Ascending aorta (tissue), 2 donors: ENCODE results near the gene PLAAT1. TPM values are rescaled to one million over a fixed set of nuclear protein-coding genes. Genes with fewer than 3 reads are reported as not detected.

ENCODE experiments used
- DNase-seq, 2 donors: peaks; one replicate each; pipeline ENCODE4 v3.0.0-alpha.2; 2019; ENCODE audit warnings: low spot score in 2 of 2
- H3K27ac ChIP-seq, 2 donors: fragments of 200-600 bp; sonication (generic); one replicate each; pipeline ENCODE4 v1.5.1; 2016 to 2017; ENCODE audit warnings: mild to moderate bottlenecking in 1 of 2
- H3K27me3 ChIP-seq: fragments of 200-600 bp; sonication (generic); one replicate; pipeline ENCODE4 v1.5.1; 2017
- H3K36me3 ChIP-seq, 2 donors: fragments of 200-600 bp; sonication (generic); one replicate each; pipeline ENCODE4 v1.5.1; 2016
- H3K4me1 ChIP-seq, 2 donors: fragments of 200-600 bp; sonication (generic); one replicate each; pipeline ENCODE4 v1.5.1; 2016 to 2017; ENCODE audit warnings: mild to moderate bottlenecking in 1 of 2
- H3K4me3 ChIP-seq, 2 donors: fragments of 200-600 bp; sonication (generic); one replicate each; pipeline ENCODE4 v1.5.1; 2016 to 2017; ENCODE audit warnings: mild to moderate bottlenecking in 1 of 2
- H3K9me3 ChIP-seq, 2 donors: fragments of 200-600 bp; sonication (generic); one replicate each; pipeline ENCODE4 v1.5.1; 2016
- intact Hi-C: fragments of 100-400 bp; cut with DNase I; formaldehyde crosslinking; loops from one replicate; pipeline ENCODE4 v1.15.1; 2023
- total RNA-seq: library from RNA; depleted of rRNA; stranded (reverse); fragments of >200 nt; gene quantifications from one replicate; pipeline ENCODE4 v1.1.0, GENCODE V29; 2016
- TF ChIP-seq, protein P1 (sequence below), 3 experiments: fragments of 200-600 bp in 2 of 3; fragments of 450-650 bp in 1 of 3; sonication (generic) in 2 of 3; IDR thresholded peaks; one replicate each; pipeline ENCODE4 v1.5.1; 2016 to 2019; ENCODE audit warnings: antibody characterized with exemption in 3 of 3, mild to moderate bottlenecking in 1 of 3, moderate library complexity in 1 of 3

The PLAAT1 gene
- total RNA-seq, 1 donor from 2014 or later, result not detected

DNA sequence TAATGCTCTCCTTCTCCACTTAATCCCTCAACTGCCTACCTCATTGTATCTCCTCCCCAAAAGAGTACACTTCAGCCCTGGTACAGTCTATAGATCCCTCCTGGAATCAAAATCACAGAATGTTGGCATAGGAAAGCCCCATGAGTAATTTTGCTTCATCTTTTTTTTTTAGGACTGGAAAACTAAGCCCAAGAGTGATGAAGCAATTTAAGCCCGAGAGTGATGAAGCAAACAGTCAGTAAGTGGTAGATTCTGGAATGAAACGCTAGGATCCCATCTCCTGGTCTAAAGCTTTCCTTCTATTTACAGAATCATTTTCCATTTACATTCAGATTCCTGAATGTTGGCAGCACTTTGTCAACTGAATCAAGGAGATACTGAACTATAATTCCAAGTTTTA lies 29.8 kb upstream of the PLAAT1 start:
- DNase-seq, result no peak
- no peak overlapping the region for H3K27ac ChIP-seq
- no peaks in the 10 kb centered on the region for H3K4me1 ChIP-seq
- intact Hi-C loops, result no loop called here
- H3K4me3 ChIP-seq, result no peak overlapping the region
- TF ChIP-seq, protein P1, sequence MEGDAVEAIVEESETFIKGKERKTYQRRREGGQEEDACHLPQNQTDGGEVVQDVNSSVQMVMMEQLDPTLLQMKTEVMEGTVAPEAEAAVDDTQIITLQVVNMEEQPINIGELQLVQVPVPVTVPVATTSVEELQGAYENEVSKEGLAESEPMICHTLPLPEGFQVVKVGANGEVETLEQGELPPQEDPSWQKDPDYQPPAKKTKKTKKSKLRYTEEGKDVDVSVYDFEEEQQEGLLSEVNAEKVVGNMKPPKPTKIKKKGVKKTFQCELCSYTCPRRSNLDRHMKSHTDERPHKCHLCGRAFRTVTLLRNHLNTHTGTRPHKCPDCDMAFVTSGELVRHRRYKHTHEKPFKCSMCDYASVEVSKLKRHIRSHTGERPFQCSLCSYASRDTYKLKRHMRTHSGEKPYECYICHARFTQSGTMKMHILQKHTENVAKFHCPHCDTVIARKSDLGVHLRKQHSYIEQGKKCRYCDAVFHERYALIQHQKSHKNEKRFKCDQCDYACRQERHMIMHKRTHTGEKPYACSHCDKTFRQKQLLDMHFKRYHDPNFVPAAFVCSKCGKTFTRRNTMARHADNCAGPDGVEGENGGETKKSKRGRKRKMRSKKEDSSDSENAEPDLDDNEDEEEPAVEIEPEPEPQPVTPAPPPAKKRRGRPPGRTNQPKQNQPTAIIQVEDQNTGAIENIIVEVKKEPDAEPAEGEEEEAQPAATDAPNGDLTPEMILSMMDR (IDR thresholded peaks at IDR 0.05), result no peak
- no peaks in the 10 kb centered on the region for H3K36me3 ChIP-seq
- H3K9me3 ChIP-seq, result no peaks in the 10 kb centered on the region
- no peaks in the 10 kb centered on the region for H3K27me3 ChIP-seq

DNA sequence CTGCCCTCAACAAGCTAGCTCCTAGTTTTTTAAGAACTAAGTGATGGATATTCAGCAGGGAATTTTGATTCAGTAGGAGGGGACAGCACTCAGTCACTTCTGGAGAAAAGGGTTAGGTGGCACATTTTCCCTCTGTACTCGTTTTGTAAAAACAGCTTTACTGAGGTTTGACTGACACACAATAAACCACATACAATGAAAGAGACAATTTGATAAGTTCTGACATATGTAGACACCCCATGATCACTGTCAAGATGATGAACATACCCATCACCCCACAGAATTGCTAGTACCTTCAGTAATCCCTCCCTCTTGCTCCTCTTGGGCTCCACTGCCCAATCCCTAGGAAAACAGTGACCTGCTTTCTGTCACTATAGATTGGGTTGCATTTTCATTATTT lies 29.0 kb upstream of the PLAAT1 start:
- no peak for DNase-seq
- intact Hi-C loops, result no loop called here
- no peaks in the 10 kb centered on the region for H3K27me3 ChIP-seq
- H3K9me3 ChIP-seq, result no peaks in the 10 kb centered on the region
- TF ChIP-seq, protein P1 (IDR thresholded peaks at IDR 0.05), result no peak
- H3K27ac ChIP-seq, result no peak overlapping the region
- H3K4me3 ChIP-seq, result no peak overlapping the region
- H3K4me1 ChIP-seq, result no peaks in the 10 kb centered on the region
- H3K36me3 ChIP-seq, result no peaks in the 10 kb centered on the region

DNA sequence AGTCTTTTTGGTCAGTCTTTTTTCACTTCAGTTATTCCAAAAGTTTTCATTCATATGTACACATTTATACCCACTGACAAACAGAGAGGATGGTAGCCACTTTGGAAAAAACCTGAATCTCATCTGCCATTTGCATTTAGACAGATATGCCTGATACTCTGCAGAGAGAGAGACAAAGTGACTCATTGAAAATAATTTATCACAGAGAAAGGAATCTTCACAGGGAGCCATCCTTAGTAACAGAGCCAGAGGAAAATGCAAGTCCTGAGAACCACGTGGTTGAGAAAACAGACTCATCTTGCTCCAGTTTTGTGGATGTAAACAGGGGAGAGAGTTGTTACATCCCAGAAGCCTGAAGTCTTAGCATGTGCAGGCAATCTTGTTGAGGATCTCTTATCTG lies 28.2 kb upstream of the PLAAT1 start:
- H3K9me3 ChIP-seq, result no peaks in the 10 kb centered on the region
- H3K4me1 ChIP-seq, result no peaks in the 10 kb centered on the region
- H3K4me3 ChIP-seq, result no peak overlapping the region
- no peaks in the 10 kb centered on the region for H3K27me3 ChIP-seq
- H3K27ac ChIP-seq, result no peak overlapping the region
- intact Hi-C loops, result no loop called here
- DNase-seq, result no peak
- TF ChIP-seq, protein P1 (IDR thresholded peaks at IDR 0.05), result no peak
- no peaks in the 10 kb centered on the region for H3K36me3 ChIP-seq

DNA sequence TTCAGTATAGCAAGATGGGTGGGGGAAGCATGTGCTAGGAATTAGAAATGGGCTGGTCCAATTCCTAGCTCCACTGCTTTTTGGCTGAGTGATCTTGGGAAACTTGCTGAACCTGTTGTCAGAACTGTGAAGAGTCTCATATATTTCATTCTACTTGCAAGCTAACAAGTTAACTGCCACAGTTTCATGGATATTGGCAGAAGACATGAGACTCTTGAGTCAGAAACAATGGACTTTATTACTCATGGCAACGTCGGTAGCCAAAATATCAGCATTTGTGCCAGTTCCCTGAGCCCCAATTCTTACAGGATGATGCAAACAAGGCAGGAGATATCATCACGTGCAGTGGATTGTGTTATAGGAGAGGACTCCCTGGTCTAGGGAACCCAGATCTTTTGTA lies 26.6 kb upstream of the PLAAT1 start:
- intact Hi-C loops, result no loop called here
- H3K4me3 ChIP-seq, result no peak overlapping the region
- no peaks in the 10 kb centered on the region for H3K27me3 ChIP-seq
- TF ChIP-seq, protein P1 (IDR thresholded peaks at IDR 0.05), result no peak
- no peak for DNase-seq
- H3K9me3 ChIP-seq, result no peaks in the 10 kb centered on the region
- no peaks in the 10 kb centered on the region for H3K4me1 ChIP-seq
- H3K36me3 ChIP-seq, result no peaks in the 10 kb centered on the region
- no peak overlapping the region for H3K27ac ChIP-seq

DNA sequence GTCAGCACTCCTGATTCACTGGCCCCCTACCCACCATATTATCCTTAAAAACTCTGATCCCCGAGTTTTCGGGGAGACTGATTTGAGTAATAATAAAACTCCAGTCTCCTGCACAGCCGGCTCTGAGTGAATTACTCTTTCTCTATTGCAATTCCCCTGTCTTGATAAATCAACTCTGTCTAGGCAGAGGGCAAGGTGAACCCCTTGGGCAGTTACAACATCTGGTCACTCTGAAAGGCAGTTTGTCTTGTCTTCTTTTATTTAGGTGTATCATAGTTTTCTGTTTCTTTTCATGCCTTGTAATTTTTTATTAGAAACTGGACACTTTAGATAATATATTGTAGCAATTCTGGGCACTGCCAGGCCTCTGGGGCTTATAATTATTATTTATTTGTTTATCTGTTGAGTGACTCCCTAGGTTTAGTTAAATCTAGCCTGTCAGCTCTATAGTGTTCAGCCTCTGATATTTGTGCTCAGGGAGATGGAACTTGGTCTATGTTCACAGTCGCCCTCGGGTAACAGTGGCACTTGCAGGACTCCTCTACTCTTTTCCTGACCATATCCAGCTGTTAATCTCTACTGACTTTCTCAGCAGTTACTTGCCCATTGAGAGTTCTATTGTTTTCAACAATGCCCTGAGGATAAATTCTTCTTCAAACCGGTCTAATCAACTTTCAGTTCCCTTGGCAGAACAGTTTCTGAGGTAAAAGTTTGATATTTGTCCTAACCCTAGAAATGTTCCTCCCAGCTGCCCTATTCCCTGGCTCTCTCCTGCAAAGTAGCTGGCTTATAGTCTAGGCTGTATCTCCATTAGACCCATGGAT lies 15.5 kb upstream of the PLAAT1 start:
- H3K36me3 ChIP-seq, result no peaks in the 10 kb centered on the region
- H3K27ac ChIP-seq, result no peak overlapping the region
- no peaks in the 10 kb centered on the region for H3K4me1 ChIP-seq
- H3K27me3 ChIP-seq, result no peaks in the 10 kb centered on the region
- TF ChIP-seq, protein P1 (IDR thresholded peaks at IDR 0.05), result no peak
- intact Hi-C loops, result no loop called here
- H3K4me3 ChIP-seq, result no peak overlapping the region
- H3K9me3 ChIP-seq, result no peaks in the 10 kb centered on the region
- no peak for DNase-seq
